Adipocyte (in vitro differentiated cells): Measurements from ENCODE around the gene ROR1.
"Not testable (repeated sequence)": the region's sequence is repeated elsewhere in the genome, so short reads cannot be mapped to it uniquely, and the experiment has no call there.

Experiments used
- DNase-seq: peaks from one replicate; pipeline ENCODE4 v3.0.0-alpha.2; 2015; ENCODE audit warnings: low read depth
- H3K27me3 ChIP-seq: replicated peaks from 2 replicates; pipeline ENCODE4 v1.7.0; 2013; ENCODE audit warnings: mild to moderate bottlenecking, low read length, moderate library complexity; ENCODE audit not compliant: control insufficient read depth, insufficient read depth
- H3K36me3 ChIP-seq: 2 replicates; pipeline ENCODE4 v1.7.0; 2013; ENCODE audit warnings: low read length, mild to moderate bottlenecking, moderate library complexity; ENCODE audit not compliant: control insufficient read depth, insufficient read depth, severe bottlenecking
- H3K4me1 ChIP-seq: 2 replicates; pipeline ENCODE4 v1.7.0; 2013; ENCODE audit warnings: mild to moderate bottlenecking, low read length, moderate library complexity; ENCODE audit not compliant: control insufficient read depth, insufficient read depth
- H3K4me3 ChIP-seq: 2 replicates; pipeline ENCODE4 v1.7.0; 2013; ENCODE audit warnings: mild to moderate bottlenecking, low read length, moderate library complexity
- H3K9ac ChIP-seq: 2 replicates; pipeline ENCODE4 v1.7.0; 2013; ENCODE audit warnings: mild to moderate bottlenecking, low read length, moderate library complexity
- H3K9me3 ChIP-seq: 2 replicates; pipeline ENCODE4 v1.7.0; 2013; ENCODE audit warnings: mild to moderate bottlenecking, low read length, moderate library complexity; ENCODE audit not compliant: control insufficient read depth

The ROR1 gene

DNA sequence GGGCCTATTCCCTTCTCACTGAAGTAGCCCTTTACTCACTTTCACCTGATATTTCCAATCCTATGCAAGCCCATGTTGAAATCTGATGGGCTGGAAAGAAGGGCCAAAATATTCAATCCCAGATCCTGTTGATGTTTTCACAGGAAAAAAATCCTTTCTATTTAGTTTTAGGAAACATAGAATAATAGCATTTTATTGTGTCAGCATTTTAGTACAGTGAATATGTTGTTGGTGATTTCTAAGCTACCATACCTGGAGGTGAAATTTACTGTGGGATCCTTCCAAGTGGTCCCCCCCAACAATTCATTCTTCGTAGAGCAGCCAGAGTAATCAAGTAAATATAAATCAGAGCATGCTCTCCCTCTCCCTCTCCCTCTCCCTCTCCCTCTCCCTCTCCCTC is 426.2 kb downstream of the ROR1 start:
- H3K4me1 ChIP-seq, result peaks cover 5% of the 10 kb centered on the region
- no peaks in the 10 kb centered on the region for H3K36me3 ChIP-seq
- H3K9ac ChIP-seq, result no peak overlapping the region
- no peak for DNase-seq
- H3K9me3 ChIP-seq, result no peaks in the 10 kb centered on the region
- H3K27me3 ChIP-seq, result no peaks in the 10 kb centered on the region
- H3K4me3 ChIP-seq, result no peak overlapping the region

- no peaks in the 10 kb centered on the region for H3K4me1 ChIP-seq
- H3K4me3 ChIP-seq, result no peak within 1 kb of the TSS
- H3K9me3 ChIP-seq, result no peaks in the 10 kb centered on the region
- H3K9ac ChIP-seq, result no peak within 1 kb of the TSS
- H3K27me3 ChIP-seq, result no peaks in the 10 kb centered on the region
- no peak for DNase-seq
- no peaks in the 10 kb centered on the region for H3K36me3 ChIP-seq
Observed at GRCh38 chr1:64203420-64203819, 429.6 kb downstream of the ROR1 start, which contains the start of gene UBE2U. Gene UBE2U, plus strand, starts transcription at chr1:64203623. Its CDS starts 428 bp downstream, at chr1:64204051.

GRCh38 chr1:64209221-64209620 is 435.4 kb downstream of the ROR1 start:
- DNase-seq, result peak; percentile 31
- Histone ChIP-seq H3K4me3 (no peak overlapping the region), H3K36me3 (no peaks in the 10 kb centered on the region), H3K27me3 (no peaks in the 10 kb centered on the region), H3K9me3 (no peaks in the 10 kb centered on the region), H3K4me1 (peaks cover 17% of the 10 kb centered on the region), H3K9ac (no peak overlapping the region)

GRCh38 chr1:64212031-64212430 is 438.2 kb downstream of the ROR1 start:
- peak; percentile 75 for DNase-seq
- no peaks in the 10 kb centered on the region for H3K36me3 ChIP-seq
- H3K4me1 ChIP-seq, result peaks cover 17% of the 10 kb centered on the region
- H3K9ac ChIP-seq, result no peak overlapping the region
- no peak overlapping the region for H3K4me3 ChIP-seq
- H3K27me3 ChIP-seq, result no peaks in the 10 kb centered on the region
- no peaks in the 10 kb centered on the region for H3K9me3 ChIP-seq

DNA sequence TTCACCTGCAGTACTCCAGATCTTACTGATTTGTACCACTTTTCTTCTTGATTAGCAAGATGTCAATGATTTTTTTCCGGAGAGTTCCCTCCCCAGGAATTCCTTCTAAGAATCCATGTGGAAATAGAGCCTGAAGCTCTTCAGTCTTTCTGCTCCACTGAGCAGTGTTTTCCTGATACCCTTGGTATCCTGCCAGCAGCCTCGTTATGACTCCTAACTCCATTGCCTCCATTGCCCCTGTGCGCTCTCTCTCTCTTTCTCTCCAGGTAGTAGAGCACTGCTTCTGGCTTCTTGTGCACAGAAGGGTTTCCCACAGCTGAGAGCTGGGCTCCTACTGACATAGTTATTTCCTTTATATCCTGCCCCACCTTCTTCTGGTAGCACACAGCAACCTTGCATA is 441.8 kb downstream of the ROR1 start:
- Histone ChIP-seq H3K36me3 (no peaks in the 10 kb centered on the region), H3K9ac (no peak overlapping the region), H3K9me3 (no peaks in the 10 kb centered on the region), H3K27me3 (no peaks in the 10 kb centered on the region), H3K4me1 (peaks cover 17% of the 10 kb centered on the region), H3K4me3 (no peak overlapping the region)
- no peak for DNase-seq

GRCh38 chr1:64220241-64220640 is 446.4 kb downstream of the ROR1 start:
- Histone ChIP-seq H3K36me3 (no peaks in the 10 kb centered on the region), H3K27me3 (no peaks in the 10 kb centered on the region), H3K9me3 (no peaks in the 10 kb centered on the region), H3K9ac (no peak overlapping the region), H3K4me3 (no peak overlapping the region), H3K4me1 (peaks cover 11% of the 10 kb centered on the region)
- DNase-seq, result no peak

DNA sequence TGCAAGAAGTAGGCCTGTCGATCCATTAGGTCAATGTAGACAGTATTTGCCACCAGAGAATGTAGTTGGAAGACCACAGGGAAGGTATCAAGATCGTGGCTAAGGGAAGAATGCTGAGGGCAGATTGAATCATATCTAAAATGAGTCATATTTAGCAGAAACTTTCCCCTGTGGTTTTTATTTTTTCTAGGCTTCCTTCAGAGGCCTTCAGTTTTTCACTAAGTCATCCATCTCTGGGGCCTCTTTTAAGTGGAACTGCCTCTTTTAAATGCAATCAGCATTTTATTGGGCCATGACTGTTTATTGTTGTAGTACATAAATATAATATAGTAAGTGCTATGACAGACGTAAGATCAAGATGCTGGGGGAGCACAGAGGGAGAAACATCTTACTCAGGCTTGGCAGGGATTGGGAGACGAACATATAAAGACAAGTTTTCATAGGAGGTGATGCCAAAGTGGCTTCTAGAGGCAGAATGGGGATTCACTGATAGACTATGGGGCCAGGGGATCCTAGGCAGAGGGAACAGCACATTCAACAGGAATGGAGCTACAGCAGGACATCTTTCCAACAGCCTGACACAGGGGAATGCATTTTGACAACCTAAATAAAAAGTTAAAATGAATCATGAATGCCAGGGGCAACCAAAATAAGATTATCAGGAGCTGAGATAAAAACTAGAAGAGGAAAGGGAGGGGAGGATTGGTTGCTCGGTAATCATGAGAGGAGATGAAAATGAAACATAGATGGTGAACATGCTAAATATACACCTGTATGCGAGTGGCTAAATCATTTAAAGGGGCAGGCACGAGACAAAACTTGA is 449.7 kb downstream of the ROR1 start:
- peak; percentile 82 for DNase-seq
- Histone ChIP-seq H3K4me1 (peaks cover 14% of the 10 kb centered on the region), H3K4me3 (no peak overlapping the region), H3K27me3 (no peaks in the 10 kb centered on the region), H3K36me3 (no peaks in the 10 kb centered on the region), H3K9me3 (peaks cover 3% of the 10 kb centered on the region), H3K9ac (peak overlapping the region; percentile 35)

- not testable (repeated sequence) for H3K9me3 ChIP-seq, H3K36me3 ChIP-seq, H3K9ac ChIP-seq, DNase-seq, H3K27me3 ChIP-seq, H3K4me3 ChIP-seq
- peaks cover 14% of the 10 kb centered on the region for H3K4me1 ChIP-seq
Observed at GRCh38 chr1:64224236-64224635, 450.4 kb downstream of the ROR1 start.

DNA sequence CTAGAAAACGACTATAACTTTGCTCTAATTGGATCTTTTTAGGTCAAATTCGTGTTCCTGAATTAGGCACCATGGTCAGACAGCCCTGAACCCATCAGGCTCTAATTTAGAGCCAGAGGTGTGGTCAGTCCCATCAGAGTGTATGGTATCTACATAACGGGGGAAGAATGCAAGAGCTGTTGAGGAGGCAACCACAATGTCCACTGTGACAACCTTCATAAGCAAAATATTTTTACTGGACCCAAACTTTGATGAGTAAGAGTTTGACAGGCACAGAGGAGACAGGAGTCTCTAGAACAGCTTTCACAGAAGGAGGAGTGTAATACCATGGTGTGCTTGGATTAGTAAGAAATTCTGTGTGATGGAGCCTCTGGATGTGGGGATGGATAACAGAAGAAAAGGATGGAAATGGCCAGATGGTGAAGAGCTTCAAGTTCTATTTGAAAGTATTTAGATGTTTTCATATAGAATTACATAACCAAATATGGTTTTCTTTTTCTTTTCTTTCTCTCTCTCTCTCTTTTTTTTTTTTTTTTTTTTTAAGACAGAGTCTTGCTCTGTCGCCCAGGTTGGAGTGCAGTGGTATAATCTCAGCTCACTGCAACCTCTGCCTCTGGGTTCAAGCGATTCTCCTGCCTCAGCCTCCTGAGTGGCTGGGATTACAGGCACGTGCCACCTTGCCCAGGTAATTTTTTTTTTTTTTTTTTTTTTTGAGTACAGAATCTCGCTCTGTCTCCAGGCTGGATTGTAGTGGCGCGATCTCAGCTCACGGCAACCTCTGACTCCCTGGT is 454.5 kb downstream of the ROR1 start:
- H3K36me3 ChIP-seq, result no peaks in the 10 kb centered on the region
- peaks cover 9% of the 10 kb centered on the region for H3K4me1 ChIP-seq
- DNase-seq, result no peak
- no peak overlapping the region for H3K9ac ChIP-seq
- H3K27me3 ChIP-seq, result no peaks in the 10 kb centered on the region
- H3K4me3 ChIP-seq, result no peak overlapping the region
- H3K9me3 ChIP-seq, result peaks cover 3% of the 10 kb centered on the region

GRCh38 chr1:64229307-64229706 is 455.5 kb downstream of the ROR1 start:
- no peaks in the 10 kb centered on the region for H3K36me3 ChIP-seq
- no peak overlapping the region for H3K9ac ChIP-seq
- peaks cover 3% of the 10 kb centered on the region for H3K4me1 ChIP-seq
- H3K9me3 ChIP-seq, result peaks cover 3% of the 10 kb centered on the region
- no peaks in the 10 kb centered on the region for H3K27me3 ChIP-seq
- no peak for DNase-seq
- no peak overlapping the region for H3K4me3 ChIP-seq
